MM.1S (cell line): ENCODE results near the gene SH3BP1.
"Not testable (repeated sequence)": the region's sequence is repeated elsewhere in the genome, so short reads cannot be mapped to it uniquely, and the experiment has no call there.

ENCODE experiments used
- DNase-seq: peaks from one replicate; pipeline ENCODE4 v3.0.0-alpha.2; 2015
- H2AFZ ChIP-seq: fragments of 300-600 bp; sonication (generic); 2 replicates; pipeline ENCODE4 v1.6.0; 2016; ENCODE audit warnings: antibody characterized with exemption, low read length
- H3F3A ChIP-seq: fragments of 300-600 bp; sonication (generic); 2 replicates; pipeline ENCODE4 v1.6.1; 2016; ENCODE audit warnings: mild to moderate bottlenecking, antibody characterized with exemption, low read length, moderate library complexity, mixed read lengths; ENCODE audit not compliant: insufficient read depth
- H3K27ac ChIP-seq: fragments of 300-600 bp; sonication (generic); 2 replicates; pipeline ENCODE4 v1.5.1; 2016; ENCODE audit warnings: mild to moderate bottlenecking, low read length
- H3K27me3 ChIP-seq: fragments of 300-600 bp; sonication (generic); replicated peaks from 2 replicates; pipeline ENCODE4 v1.6.0; 2016; ENCODE audit warnings: low read length; ENCODE audit not compliant: insufficient read depth
- H3K36me3 ChIP-seq: fragments of 300-600 bp; sonication (generic); replicated peaks from 2 replicates; pipeline ENCODE4 v1.6.1; 2016; ENCODE audit warnings: mild to moderate bottlenecking, low read length, mixed read lengths; ENCODE audit not compliant: insufficient read depth
- H3K4me1 ChIP-seq: fragments of 300-600 bp; sonication (generic); 2 replicates; pipeline ENCODE4 v1.6.1; 2016; ENCODE audit warnings: low read length, mixed read lengths
- H3K4me2 ChIP-seq: fragments of 300-600 bp; sonication (generic); 2 replicates; pipeline ENCODE4 v1.6.0; 2016; ENCODE audit warnings: low read depth, low read length
- H3K4me3 ChIP-seq: fragments of 300-600 bp; sonication (generic); 2 replicates; pipeline ENCODE4 v1.5.1; 2016; ENCODE audit warnings: low read length, mixed read lengths
- H3K79me2 ChIP-seq: fragments of 300-600 bp; sonication (generic); 2 replicates; pipeline ENCODE4 v1.6.1; 2016; ENCODE audit warnings: mixed run types, low read length, mixed read lengths
- H3K9ac ChIP-seq: fragments of 300-600 bp; sonication (generic); 2 replicates; pipeline ENCODE4 v1.6.1; 2016; ENCODE audit warnings: low read length, mixed read lengths
- H3K9me2 ChIP-seq: fragments of 300-600 bp; sonication (generic); replicated peaks from 2 replicates; pipeline ENCODE4 v1.6.1; 2016; ENCODE audit warnings: mild to moderate bottlenecking, low read length, mixed read lengths; ENCODE audit not compliant: insufficient read depth
- H3K9me3 ChIP-seq: fragments of 300-600 bp; sonication (generic); replicated peaks from 2 replicates; pipeline ENCODE4 v1.6.1; 2016; ENCODE audit warnings: mild to moderate bottlenecking, low read length, mixed read lengths; ENCODE audit not compliant: insufficient read depth
- H4K20me1 ChIP-seq: fragments of 300-600 bp; sonication (generic); 2 replicates; pipeline ENCODE4 v1.6.1; 2016; ENCODE audit warnings: mild to moderate bottlenecking, low read length, moderate library complexity, mixed read lengths; ENCODE audit not compliant: insufficient read depth
- CTCF ChIP-seq: fragments of 300-600 bp; sonication (generic); IDR thresholded peaks from 2 replicates; pipeline ENCODE4 v1.5.1; 2016; ENCODE audit warnings: antibody characterized with exemption, low read length, mixed read lengths
- EZH2 ChIP-seq: fragments of 300-600 bp; sonication (generic); optimal IDR thresholded peaks from 2 replicates; pipeline ENCODE3; 2017; ENCODE audit warnings: low read depth, mild to moderate bottlenecking, antibody characterized with exemption, low read length, mixed read lengths
- EZH2phosphoT487 ChIP-seq: fragments of 300-600 bp; sonication (generic); IDR thresholded peaks from 2 replicates; pipeline ENCODE4 v1.6.1; 2018; ENCODE audit warnings: antibody characterized with exemption, low read length

SH3BP1 gene

GRCh38 chr22:37692627-37693285, 53.3 kb downstream of the SH3BP1 start:
- no peaks in the 10 kb centered on the region for H3K9me3 ChIP-seq
- peaks cover 11% of the 10 kb centered on the region for H3K79me2 ChIP-seq
- no peaks in the 10 kb centered on the region for H3K9me2 ChIP-seq
- H3K4me1 ChIP-seq, result no peaks in the 10 kb centered on the region
- no peak overlapping the region for H2AFZ ChIP-seq
- no peak overlapping the region for H3K4me3 ChIP-seq
- DNase-seq, result no peak
- no peak overlapping the region for H3K4me2 ChIP-seq
- TF ChIP-seq EZH2 (no peak), EZH2phosphoT487 (no peak), CTCF (no peak)
- H4K20me1 ChIP-seq, result no peaks in the 10 kb centered on the region
- no peaks in the 10 kb centered on the region for H3K27me3 ChIP-seq
- no peak overlapping the region for H3K27ac ChIP-seq
- H3K9ac ChIP-seq, result no peak overlapping the region
- 0 out of 2 replicates have a peak, but pooled peaks cover 6% of the 10 kb centered on the region for H3F3A ChIP-seq
- H3K36me3 ChIP-seq, result no peaks in the 10 kb centered on the region

GRCh38 chr22:37694131-37694530, 54.7 kb downstream of the SH3BP1 start:
- not testable (repeated sequence) for H4K20me1 ChIP-seq, H3K79me2 ChIP-seq, H3K9me2 ChIP-seq, H3K4me2 ChIP-seq, H3K4me1 ChIP-seq, H3K27me3 ChIP-seq, DNase-seq, H3F3A ChIP-seq, H3K9ac ChIP-seq, H3K9me3 ChIP-seq, H3K36me3 ChIP-seq, H3K27ac ChIP-seq, H2AFZ ChIP-seq, H3K4me3 ChIP-seq

DNA sequence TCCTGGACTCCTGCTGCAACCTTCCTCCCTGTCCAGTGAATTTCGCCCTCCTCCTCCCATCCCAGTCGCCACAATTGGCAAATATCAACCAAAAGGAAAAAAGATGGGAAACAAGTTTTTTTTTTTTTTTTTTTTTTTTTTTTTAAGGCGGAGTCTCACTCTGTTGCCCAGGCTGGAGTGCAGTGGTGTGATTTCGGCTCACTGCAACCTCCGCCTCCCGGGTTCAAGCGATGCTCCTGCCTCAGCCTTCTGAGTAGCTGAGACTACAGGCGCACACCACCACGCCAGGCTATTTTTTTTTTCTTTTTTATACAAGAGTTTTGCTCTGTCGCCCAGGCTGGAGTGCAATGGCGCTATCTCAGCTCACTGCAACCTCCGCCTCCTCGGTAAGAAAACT, 56.8 kb downstream of the SH3BP1 start:
- not testable (repeated sequence) for H4K20me1 ChIP-seq, DNase-seq, H3K79me2 ChIP-seq, H3K36me3 ChIP-seq, H3K9me3 ChIP-seq, H3K4me1 ChIP-seq, H2AFZ ChIP-seq, H3K4me3 ChIP-seq, H3K9ac ChIP-seq, H3K9me2 ChIP-seq, H3F3A ChIP-seq, H3K27me3 ChIP-seq, H3K27ac ChIP-seq
- peak overlapping the region; percentile 73 for H3K4me2 ChIP-seq

- Histone ChIP-seq H3K9ac (no peak within 1 kb of the TSS), H3K27me3 (no peaks in the 10 kb centered on the region), H3K79me2 (no peaks in the 10 kb centered on the region), H3K4me2 (peak within 1 kb of the TSS; percentile 73), H4K20me1 (no peaks in the 10 kb centered on the region), H3K4me1 (no peaks in the 10 kb centered on the region), H3F3A (0 out of 2 replicates have a peak, but pooled peaks cover 6% of the 10 kb centered on the region), H3K9me2 (no peaks in the 10 kb centered on the region), H3K36me3 (no peaks in the 10 kb centered on the region), H2AFZ (no peak within 1 kb of the TSS), H3K9me3 (no peaks in the 10 kb centered on the region), H3K27ac (no peak within 1 kb of the TSS), H3K4me3 (peak within 1 kb of the TSS; percentile 9; the same call in 1 of the 2 replicates)
- TF ChIP-seq CTCF, result peak; percentile 43
- no peak for TF ChIP-seq EZH2
- DNase-seq, result peak; percentile 95
Observed at GRCh38 chr22:37696657-37697537, 57.4 kb downstream of the SH3BP1 start, which contains the start of gene TRIOBP. TRIOBP (plus strand) TSS chr22:37697048; CDS start chr22:37701366, 4,318 bp downstream.
